Heart left ventricle (tissue), 16 donors: ENCODE data around the gene TMCO5A. TPM values are rescaled to one million over a fixed set of nuclear protein-coding genes. Genes with fewer than 3 reads are reported as not detected.
A peak's percentile ranks its signal among the peaks of the same experiment; 100 is the strongest.

Experiments
- ATAC-seq, 4 donors: fragments of 200-7000 bp; cut with Tn5 transposase; one replicate each; pipeline ENCODE4 v1.9.1; 2020 to 2022; ENCODE audit warnings: moderate library complexity in 4 of 4, mild to moderate bottlenecking in 3 of 4, moderate number of reproducible peaks in 1 of 4
- DNase-seq, 5 donors: peaks; one replicate each; pipeline ENCODE4 v3.0.0-alpha.2; 2020
- H3K27ac ChIP-seq, 12 donors: fragments of 200-600 bp; sonication (generic) in 4 of 12; one replicate each; pipeline versions ENCODE4 v1.5.0 to v1.8.0; 2016 to 2022; ENCODE audit warnings: mild to moderate bottlenecking in 2 of 12
- H3K27me3 ChIP-seq, 9 donors: fragments of 200-600 bp; sonication (generic) in 2 of 9; one replicate each; pipeline versions ENCODE4 v1.5.1 to v1.8.0; 2016 to 2022; ENCODE audit warnings: mild to moderate bottlenecking in 3 of 9
- H3K36me3 ChIP-seq, 9 donors: fragments of 200-600 bp; sonication (generic) in 2 of 9; one replicate each; pipeline versions ENCODE4 v1.5.0 to v1.8.0; 2018 to 2022; ENCODE audit warnings: mild to moderate bottlenecking in 2 of 9
- H3K4me1 ChIP-seq, 12 donors: fragments of 200-600 bp; sonication (generic) in 4 of 12; one replicate each; pipeline versions ENCODE4 v1.5.0 to v1.8.0; 2016 to 2022; ENCODE audit warnings: mild to moderate bottlenecking in 3 of 12
- H3K4me3 ChIP-seq, 12 donors: fragments of 200-600 bp; sonication (generic) in 4 of 12; one replicate each; pipeline versions ENCODE4 v1.5.0 to v1.8.0; 2017 to 2022; ENCODE audit warnings: mild to moderate bottlenecking in 9 of 12, moderate library complexity in 4 of 12
- H3K9me3 ChIP-seq, 12 donors: fragments of 200-600 bp; sonication (generic) in 4 of 12; one replicate each; pipeline versions ENCODE4 v1.5.0 to v1.8.0; 2016 to 2022; ENCODE audit warnings: mild to moderate bottlenecking in 1 of 12
- POLR2A ChIP-seq, 2 donors: fragments of 450-650 bp; IDR thresholded peaks; one replicate each; pipeline ENCODE4 v1.6.1; 2017; ENCODE audit warnings: antibody characterized with exemption in 2 of 2, mild to moderate bottlenecking in 2 of 2, moderate library complexity in 2 of 2
- WGBS, 4 donors: extraction: QIAGEN DNeasy Blood & Tissue Kit in 2 of 4; methylation state at CpG; one replicate each; pipeline versions ENCODE4 v1.1.5 to v1.1.7; 2013 to 2018; 5-methylcytosine and 5-hydroxymethylcytosine counted together
- intact Hi-C, 10 donors: fragments of 100-400 bp; cut with DNase I; formaldehyde crosslinking; loops; one replicate each; pipeline versions ENCODE4 v1.11.1 to v1.14.2; 2022
- polyA plus RNA-seq, 2 donors: library from polyadenylated mRNA; stranded (reverse); fragments of 200-250 nt; gene quantifications; one replicate each; pipeline ENCODE4 v1.2.3, GENCODE V29; 2013
- total RNA-seq, 9 donors: library from RNA; depleted of rRNA in 2 of 9; stranded (reverse); fragments of >200 nt in 2 of 9; fragmentation: NEBNext Ultra II Directional in 3 of 9; extraction: Animal tissue kit (Norgen Biotek cat#: 25700) in 3 of 9; gene quantifications; one replicate each; pipeline versions ENCODE4 v1.1.0 to v1.2.4, GENCODE V29; 2016 to 2023
- TF ChIP-seq, protein P1 (sequence below), 12 donors: fragments of 200-600 bp; sonication (generic) in 4 of 12; IDR thresholded peaks; one replicate each; pipeline versions ENCODE4 v1.5.0 to v1.8.0; 2018 to 2022; ENCODE audit warnings: antibody characterized with exemption in 12 of 12, mild to moderate bottlenecking in 5 of 12
- donor health status: ischemic (EF 13 %, LVEDD 7.1; RV severe dilation, severe dysfunction).
- donor health status: healthy with polysubstance abuse.
- donor health status: DM: no; HTN: yes; CAD: no.
- donor health status: DM: no; HTN: no; CAD: no.
- donor health status: ischemic (EF 25% LVEDD 6.9; RV normal size, moderate dysfunction).
- donor health status: ischemic (EF 25% LVEDD 5.7; RV mildly dilated, moderate dysfunction).
- donor health status: healthy.
- donor health status: DM: yes; HTN: yes; CAD: no.
- donor health status: ischemic (EF 35%, LVEDD 5.7; RV mildly dilated, moderate dysfunction).
- donor health status: nonischemic (EF 11% LVEDD 7.7; RV severe dilation, severe dysfunction).
- donor health status: DM: yes; HTN: yes; CAD: no.
- donor health status: PGD.
- donor health status: ischemic (EF 29% LVEDD 5.4; RV normal size, mild dysfunction).
- donor health status: nonischemic (EF 23%, LVEDD 6.1; RV moderate dilation, normal function).

TMCO5A gene
- total and polyA plus RNA-seq, 11 donors = not detected

DNA sequence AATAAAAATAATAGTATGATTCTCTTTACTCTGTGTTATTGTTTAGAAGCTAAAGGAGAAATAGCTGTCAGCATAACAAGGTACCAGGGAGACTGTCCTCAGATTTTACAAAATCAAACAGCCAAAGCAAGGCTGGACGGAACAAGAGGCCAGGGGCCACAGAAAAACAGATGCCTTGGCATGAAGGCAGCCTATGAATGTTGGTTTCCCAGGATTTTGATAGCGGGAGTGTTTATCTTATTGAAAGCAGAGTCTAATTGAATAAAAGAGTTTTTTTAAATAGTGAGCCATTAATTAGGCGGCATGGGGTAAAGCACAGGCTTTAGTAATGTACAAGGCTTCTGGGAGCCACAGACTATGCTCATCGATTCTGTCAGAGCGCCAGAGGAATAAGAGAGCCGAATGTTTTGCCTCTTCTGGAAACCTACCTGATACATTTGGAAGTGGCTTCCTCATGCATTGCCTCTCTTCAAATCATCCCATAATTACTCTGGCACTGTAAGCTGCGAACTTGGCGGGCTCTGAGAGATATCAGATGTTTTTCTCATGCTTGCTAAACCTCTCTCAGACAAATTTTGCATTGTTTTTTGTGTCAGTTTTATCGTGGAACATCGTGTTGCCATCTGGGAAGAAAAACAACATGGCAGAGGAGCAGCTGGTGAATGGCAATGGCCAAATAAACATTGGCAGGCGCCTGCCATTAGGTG, 30.4 kb upstream of the TMCO5A start:
- ATAC-seq = no peak
- H3K4me3 ChIP-seq = no peak overlapping the region
- no peak for DNase-seq
- no peaks in the 10 kb centered on the region for H3K9me3 ChIP-seq
- intact Hi-C loops = no loop called here
- no peak overlapping the region for H3K27ac ChIP-seq
- TF ChIP-seq POLR2A (IDR thresholded peaks at IDR 0.05) = no peak
- TF ChIP-seq, protein P1, sequence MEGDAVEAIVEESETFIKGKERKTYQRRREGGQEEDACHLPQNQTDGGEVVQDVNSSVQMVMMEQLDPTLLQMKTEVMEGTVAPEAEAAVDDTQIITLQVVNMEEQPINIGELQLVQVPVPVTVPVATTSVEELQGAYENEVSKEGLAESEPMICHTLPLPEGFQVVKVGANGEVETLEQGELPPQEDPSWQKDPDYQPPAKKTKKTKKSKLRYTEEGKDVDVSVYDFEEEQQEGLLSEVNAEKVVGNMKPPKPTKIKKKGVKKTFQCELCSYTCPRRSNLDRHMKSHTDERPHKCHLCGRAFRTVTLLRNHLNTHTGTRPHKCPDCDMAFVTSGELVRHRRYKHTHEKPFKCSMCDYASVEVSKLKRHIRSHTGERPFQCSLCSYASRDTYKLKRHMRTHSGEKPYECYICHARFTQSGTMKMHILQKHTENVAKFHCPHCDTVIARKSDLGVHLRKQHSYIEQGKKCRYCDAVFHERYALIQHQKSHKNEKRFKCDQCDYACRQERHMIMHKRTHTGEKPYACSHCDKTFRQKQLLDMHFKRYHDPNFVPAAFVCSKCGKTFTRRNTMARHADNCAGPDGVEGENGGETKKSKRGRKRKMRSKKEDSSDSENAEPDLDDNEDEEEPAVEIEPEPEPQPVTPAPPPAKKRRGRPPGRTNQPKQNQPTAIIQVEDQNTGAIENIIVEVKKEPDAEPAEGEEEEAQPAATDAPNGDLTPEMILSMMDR (IDR thresholded peaks at IDR 0.05) = no peak
- WGBS, 4 donors = 78 to 89% (median 86%) methylated on average over 11 of the region's 11 CpGs
- no peaks in the 10 kb centered on the region for H3K36me3 ChIP-seq
- H3K27me3 ChIP-seq = peaks cover 0 to 7% (median 0%) of the 10 kb centered on the region in 9 donors
- no peaks in the 10 kb centered on the region for H3K4me1 ChIP-seq

DNA sequence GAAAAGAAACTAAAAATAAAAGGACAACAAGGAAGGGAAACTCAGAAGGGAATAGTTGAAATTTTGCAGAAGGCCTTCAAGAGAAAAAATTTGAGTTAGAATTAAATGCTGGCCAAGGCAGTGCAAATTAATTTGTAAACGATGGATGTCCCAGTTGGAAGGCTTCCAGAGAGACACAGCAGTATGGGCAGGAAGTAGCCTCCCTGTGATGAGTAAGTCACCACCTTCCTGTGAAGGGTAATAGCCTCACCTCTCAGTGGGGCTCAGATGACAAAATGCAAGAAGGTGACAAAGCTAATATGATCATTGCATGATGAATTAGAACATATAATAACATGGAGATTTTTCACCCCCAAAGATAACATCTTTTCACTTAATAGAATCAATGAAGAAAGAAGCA, 27.3 kb upstream of the TMCO5A start:
- Histone ChIP-seq H3K4me1 (no peaks in the 10 kb centered on the region), H3K27ac (no peak overlapping the region), H3K4me3 (no peak overlapping the region), H3K27me3 (peaks cover 0 to 7% (median 0%) of the 10 kb centered on the region in 9 donors), H3K36me3 (no peaks in the 10 kb centered on the region), H3K9me3 (no peaks in the 10 kb centered on the region)
- WGBS, 4 donors = 36 to 43% (median 39%) methylated on average over 1 of the region's 1 CpG
- intact Hi-C loops = no loop called here
- no peak for DNase-seq
- TF ChIP-seq, protein P1 (IDR thresholded peaks at IDR 0.05) = no peak
- TF ChIP-seq POLR2A (IDR thresholded peaks at IDR 0.05) = no peak
- no peak for ATAC-seq

DNA sequence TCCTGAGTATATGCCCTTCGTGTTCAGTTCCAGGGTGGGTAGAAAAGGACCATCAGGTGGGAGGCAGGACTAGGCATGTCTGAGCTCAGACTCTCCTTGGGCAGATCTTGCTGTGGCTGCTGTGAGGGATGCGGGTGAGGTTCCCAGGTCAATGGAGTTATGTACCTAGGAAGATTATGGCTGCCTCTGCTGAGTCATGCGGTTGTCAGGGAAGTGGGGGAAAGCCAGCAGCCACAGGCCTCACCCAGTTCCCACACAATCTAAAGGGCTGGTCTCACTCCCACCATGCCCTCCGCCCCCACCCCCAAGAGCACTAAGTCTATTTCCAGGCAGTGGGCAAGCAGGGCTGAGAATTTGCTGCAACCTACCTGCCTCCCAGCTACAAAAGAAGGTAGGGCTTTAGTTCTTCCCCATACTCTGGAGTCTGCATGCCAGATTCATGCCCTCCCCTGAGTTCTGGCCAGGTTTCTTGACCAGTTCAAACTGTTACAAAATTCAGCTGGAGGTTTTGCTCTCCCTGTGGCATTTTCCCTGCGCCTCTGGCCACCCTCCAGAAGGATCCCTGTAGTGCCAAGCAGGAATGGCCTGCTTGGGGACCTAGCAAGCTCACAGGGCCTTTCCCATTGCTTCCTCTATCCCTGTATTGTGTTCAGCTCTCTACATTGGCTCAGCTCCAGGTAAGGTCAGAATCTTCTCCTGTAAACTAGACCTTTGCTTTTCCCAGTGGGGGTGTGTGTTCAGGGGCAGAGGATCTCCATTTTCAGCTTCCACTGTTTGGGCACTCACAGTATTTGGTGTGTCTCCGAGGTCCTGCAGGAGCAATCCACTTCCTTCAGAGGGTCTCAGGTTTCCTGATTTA, 12.7 kb upstream of the TMCO5A start:
- 65 to 83% (median 77%) methylated on average over 6 of the region's 6 CpGs for WGBS, 4 donors

More for the DNA sequence above, 12.7 kb upstream of the TMCO5A start:
- TF ChIP-seq, protein P1 (IDR thresholded peaks at IDR 0.05) = no peak
- TF ChIP-seq POLR2A (IDR thresholded peaks at IDR 0.05) = no peak
- DNase-seq = peak in 1 of 5 donors; percentile 48
- Histone ChIP-seq H3K36me3 (no peaks in the 10 kb centered on the region), H3K9me3 (peaks cover 0 to 6% (median 0%) of the 10 kb centered on the region in 12 donors), H3K27me3 (peaks cover 0 to 4% (median 0%) of the 10 kb centered on the region in 9 donors), H3K27ac (no peak overlapping the region), H3K4me3 (no peak overlapping the region), H3K4me1 (no peaks in the 10 kb centered on the region)
- ATAC-seq = no peak
- intact Hi-C loops = no loop called here
